ENCODE results near the gene SLC45A1.

GRCh38 chr1:8348047-8348776 lies 30.3 kb downstream of the SLC45A1 start:
- TF ChIP-seq EZH2 (IDR thresholded peaks at IDR 0.05; ENCODE audit: borderline replicate concordance, insufficient read depth, low read depth, low read length, poor library complexity, severe bottlenecking) (no peak), CTCF (IDR thresholded peaks at IDR 0.05) (no peak)
